ENCODE data around the gene GNA15. TPM values are rescaled to one million over a fixed set of nuclear protein-coding genes. Genes with fewer than 3 reads are reported as not detected.

Gene GNA15
- polyA plus RNA-seq, 1 donor from 2014 or later: not detected

GRCh38 chr19:3123088-3123721 is 12.6 kb upstream of the GNA15 start:
- Mint-ChIP-seq H3K4me1 (peaks cover 2 to 6% (median 5%) of the 10 kb centered on the region in 3 donors), H3K36me3 (no peaks in the 10 kb centered on the region), H3K4me3 (no peak overlapping the region), H3K27me3 (peaks cover 6% of the 10 kb centered on the region), H3K27ac (no peak overlapping the region), H3K9me3 (no peaks in the 10 kb centered on the region)

GRCh38 chr19:3123956-3124355 is 11.9 kb upstream of the GNA15 start:
- H3K4me1 Mint-ChIP-seq: peaks cover 3 to 6% (median 6%) of the 10 kb centered on the region in 3 donors
- peak overlapping the region in 1 of 3 donors; percentile 87 for H3K27ac Mint-ChIP-seq
- H3K9me3 Mint-ChIP-seq: no peaks in the 10 kb centered on the region
- no peaks in the 10 kb centered on the region for H3K36me3 Mint-ChIP-seq
- no peak overlapping the region for H3K4me3 Mint-ChIP-seq
- H3K27me3 Mint-ChIP-seq: peaks cover 6% of the 10 kb centered on the region

GRCh38 chr19:3124630-3125029 is 11.2 kb upstream of the GNA15 start:
- Mint-ChIP-seq H3K9me3 (no peaks in the 10 kb centered on the region), H3K4me3 (peak overlapping the region in 2 of 4 donors; percentile 23 to 81), H3K4me1 (peaks cover 6 to 10% (median 6%) of the 10 kb centered on the region in 3 donors), H3K27me3 (peaks cover 6% of the 10 kb centered on the region), H3K27ac (peak overlapping the region in 1 of 3 donors; percentile 87), H3K36me3 (no peaks in the 10 kb centered on the region)

- Mint-ChIP-seq H3K9me3 (no peaks in the 10 kb centered on the region), H3K4me3 (peak overlapping the region in 1 of 4 donors; percentile 83), H3K27me3 (peaks cover 6% of the 10 kb centered on the region), H3K36me3 (no peaks in the 10 kb centered on the region), H3K4me1 (peaks cover 6 to 10% (median 6%) of the 10 kb centered on the region in 3 donors), H3K27ac (peak overlapping the region in 2 of 3 donors; percentile 1 to 23)
These were observed 9.8 kb upstream of the GNA15 start for GRCh38 chr19:3125900-3126524.

GRCh38 chr19:3129112-3129511 is 6.7 kb upstream of the GNA15 start:
- Mint-ChIP-seq H3K9me3 (no peaks in the 10 kb centered on the region), H3K4me1 (peaks cover 8 to 25% (median 12%) of the 10 kb centered on the region in 3 donors), H3K4me3 (no peak overlapping the region), H3K27ac (peak overlapping the region in 1 of 3 donors; percentile 22), H3K36me3 (no peaks in the 10 kb centered on the region), H3K27me3 (peaks cover 13% of the 10 kb centered on the region)

GRCh38 chr19:3131168-3131567 is 4.7 kb upstream of the GNA15 start:
- no peaks in the 10 kb centered on the region for H3K36me3 Mint-ChIP-seq
- H3K27me3 Mint-ChIP-seq: peaks cover 11% of the 10 kb centered on the region
- no peaks in the 10 kb centered on the region for H3K9me3 Mint-ChIP-seq
- peak overlapping the region in 1 of 3 donors; percentile 46 for H3K27ac Mint-ChIP-seq
- peaks cover 2 to 20% (median 10%) of the 10 kb centered on the region in 3 donors for H3K4me1 Mint-ChIP-seq
- H3K4me3 Mint-ChIP-seq: peak overlapping the region in 1 of 4 donors; percentile 47

- peak overlapping the region in 2 of 3 donors; percentile 38 to 89 for H3K27ac Mint-ChIP-seq
- H3K27me3 Mint-ChIP-seq: peaks cover 19% of the 10 kb centered on the region
- peak overlapping the region in 2 of 4 donors; percentile 65 to 84 for H3K4me3 Mint-ChIP-seq
- H3K4me1 Mint-ChIP-seq: peaks cover 2 to 26% (median 10%) of the 10 kb centered on the region in 3 donors
- H3K36me3 Mint-ChIP-seq: no peaks in the 10 kb centered on the region
- H3K9me3 Mint-ChIP-seq: no peaks in the 10 kb centered on the region
These were observed 2.7 kb upstream of the GNA15 start for GRCh38 chr19:3132971-3133792.

GRCh38 chr19:3133793-3134116 is 2.1 kb upstream of the GNA15 start:
- H3K36me3 Mint-ChIP-seq: no peaks in the 10 kb centered on the region
- H3K9me3 Mint-ChIP-seq: no peaks in the 10 kb centered on the region
- H3K27me3 Mint-ChIP-seq: peaks cover 19% of the 10 kb centered on the region
- peak overlapping the region in 2 of 3 donors; percentile 38 to 89 for H3K27ac Mint-ChIP-seq
- H3K4me1 Mint-ChIP-seq: peaks cover 2 to 26% (median 10%) of the 10 kb centered on the region in 3 donors
- no peak overlapping the region for H3K4me3 Mint-ChIP-seq

GRCh38 chr19:3136684-3137055 is 837 bp downstream of the GNA15 start:
- peaks cover 19% of the 10 kb centered on the region for H3K27me3 Mint-ChIP-seq
- peak overlapping the region in 1 of 3 donors; percentile 35 for H3K27ac Mint-ChIP-seq
- H3K36me3 Mint-ChIP-seq: no peaks in the 10 kb centered on the region
- peaks cover 4 to 20% (median 14%) of the 10 kb centered on the region in 3 donors for H3K4me1 Mint-ChIP-seq
- H3K9me3 Mint-ChIP-seq: no peaks in the 10 kb centered on the region
- H3K4me3 Mint-ChIP-seq: no peak overlapping the region

- Mint-ChIP-seq H3K36me3 (no peaks in the 10 kb centered on the region), H3K27me3 (peaks cover 19% of the 10 kb centered on the region), H3K4me3 (no peak overlapping the region), H3K27ac (peak overlapping the region in 1 of 3 donors; percentile 35), H3K9me3 (no peaks in the 10 kb centered on the region), H3K4me1 (peaks cover 4 to 20% (median 15%) of the 10 kb centered on the region in 3 donors)
These were observed 1.3 kb downstream of the GNA15 start for GRCh38 chr19:3137119-3137518.

- H3K27ac Mint-ChIP-seq: no peak overlapping the region
- H3K4me1 Mint-ChIP-seq: peaks cover 2 to 14% (median 13%) of the 10 kb centered on the region in 3 donors
- H3K36me3 Mint-ChIP-seq: peaks cover 2% of the 10 kb centered on the region
- H3K9me3 Mint-ChIP-seq: no peaks in the 10 kb centered on the region
- H3K4me3 Mint-ChIP-seq: no peak overlapping the region
- H3K27me3 Mint-ChIP-seq: peaks cover 18% of the 10 kb centered on the region
These were observed 2.4 kb downstream of the GNA15 start for GRCh38 chr19:3138268-3138667.

GRCh38 chr19:3140667-3141038 is 4.8 kb downstream of the GNA15 start:
- Mint-ChIP-seq H3K36me3 (peaks cover 2% of the 10 kb centered on the region), H3K9me3 (no peaks in the 10 kb centered on the region), H3K27ac (no peak overlapping the region), H3K4me1 (peaks cover 3 to 12% (median 6%) of the 10 kb centered on the region in 3 donors), H3K27me3 (peaks cover 12% of the 10 kb centered on the region), H3K4me3 (peak overlapping the region in 1 of 4 donors; percentile 58)

GRCh38 chr19:3142292-3142670 is 6.4 kb downstream of the GNA15 start:
- Mint-ChIP-seq H3K9me3 (peaks cover 0 to 2% (median 0%) of the 10 kb centered on the region in 3 donors), H3K27ac (no peak overlapping the region), H3K27me3 (peaks cover 8% of the 10 kb centered on the region), H3K4me3 (peak overlapping the region in 1 of 4 donors; percentile 32), H3K4me1 (peaks cover 0 to 14% (median 8%) of the 10 kb centered on the region in 3 donors), H3K36me3 (peaks cover 2% of the 10 kb centered on the region)

GRCh38 chr19:3142781-3143337 is 7.0 kb downstream of the GNA15 start:
- Mint-ChIP-seq H3K27me3 (peaks cover 8% of the 10 kb centered on the region), H3K4me3 (no peak overlapping the region), H3K9me3 (peaks cover 0 to 2% (median 0%) of the 10 kb centered on the region in 3 donors)

More at GRCh38 chr19:3142781-3143337, 7.0 kb downstream of the GNA15 start:
- Mint-ChIP-seq H3K27ac (no peak overlapping the region), H3K4me1 (peaks cover 0 to 14% (median 8%) of the 10 kb centered on the region in 3 donors), H3K36me3 (peaks cover 2% of the 10 kb centered on the region)
